Esophagus (tissue), 2 donors: Measurements from ENCODE around the gene SRSF4. TPM values are rescaled to one million over a fixed set of nuclear protein-coding genes. Genes with fewer than 3 reads are reported as not detected.
A peak's percentile ranks its signal among the peaks of the same experiment; 100 is the strongest.

Experiments used
- H3K27ac ChIP-seq, 2 donors: one replicate each; pipeline ENCODE4 v1.5.1; 2013; ENCODE audit warnings: low read depth in 2 of 2, mild to moderate bottlenecking in 2 of 2, inconsistent platforms in 1 of 2, low read length in 1 of 2, moderate library complexity in 1 of 2
- H3K27me3 ChIP-seq, 2 donors: one replicate each; pipeline ENCODE4 v1.6.1; 2013; ENCODE audit warnings: low read length in 2 of 2, control low read depth in 1 of 2, mild to moderate bottlenecking in 1 of 2; ENCODE audit not compliant: insufficient read depth in 2 of 2, control insufficient read depth in 1 of 2
- H3K36me3 ChIP-seq, 2 donors: one replicate each; pipeline ENCODE4 v1.6.1; 2013; ENCODE audit warnings: low read length in 1 of 2; ENCODE audit not compliant: control insufficient read depth in 2 of 2, insufficient read depth in 2 of 2
- H3K4me1 ChIP-seq, 2 donors: one replicate each; pipeline ENCODE4 v1.6.1; 2013; ENCODE audit warnings: low read length in 1 of 2; ENCODE audit not compliant: control insufficient read depth in 2 of 2, insufficient read depth in 2 of 2
- H3K4me3 ChIP-seq, 2 donors: one replicate each; pipeline ENCODE4 v1.5.1; 2013; ENCODE audit warnings: low read length in 2 of 2, mild to moderate bottlenecking in 2 of 2, low read depth in 1 of 2, moderate library complexity in 1 of 2
- H3K9me3 ChIP-seq, 2 donors: one replicate each; pipeline ENCODE4 v1.6.1; 2013; ENCODE audit warnings: mild to moderate bottlenecking in 2 of 2, low read depth in 1 of 2, low read length in 1 of 2, moderate library complexity in 1 of 2; ENCODE audit not compliant: control insufficient read depth in 2 of 2, insufficient read depth in 1 of 2
- WGBS, 2 donors: extraction: QIAGEN DNeasy Blood & Tissue Kit; methylation state at CpG; one replicate each; pipeline ENCODE4 v1.1.7; 2013; 5-methylcytosine and 5-hydroxymethylcytosine counted together
- polyA plus RNA-seq, 2 donors: library from polyadenylated mRNA; stranded (reverse); fragments of 200-250 nt; gene quantifications; one replicate each; pipeline ENCODE4 v1.2.3, GENCODE V29; 2013
- donor health status: healthy with polysubstance abuse.
- donor health status: Bipolar disorder and iron deficiency.

SRSF4 gene
- polyA plus RNA-seq, 2 donors = 50.8 to 71.0 TPM

GRCh38 chr1:29123053-29123886 lies 58.4 kb downstream of the SRSF4 start:
- 3 to 6% methylated on average over 48 to 70 of the region's 70 CpGs for WGBS, 2 donors
- H3K27me3 ChIP-seq = peaks cover 0 to 7% of the 10 kb centered on the region in 2 donors

DNA sequence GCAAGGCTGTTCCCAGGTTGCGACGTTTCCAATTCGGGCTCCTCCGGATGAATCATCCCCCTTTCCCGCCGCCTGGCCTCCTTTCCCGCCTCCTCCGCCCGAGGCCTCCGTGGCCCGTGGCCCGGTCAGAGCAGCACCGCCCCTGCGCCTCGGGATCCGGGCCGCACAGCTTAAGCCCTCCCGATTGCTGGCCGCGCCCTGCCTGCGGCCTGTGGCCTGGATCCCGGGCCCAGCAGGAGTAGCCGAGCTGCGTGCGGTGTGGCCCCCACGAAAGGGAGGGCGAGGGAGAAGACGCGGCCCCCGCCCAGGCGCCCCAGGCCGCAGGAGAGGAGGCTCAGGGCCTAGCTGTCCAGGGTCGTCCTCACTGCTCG lies 59.0 kb downstream of the SRSF4 start:
- 1 to 3% methylated on average over 23 to 34 of the region's 34 CpGs for WGBS, 2 donors
- H3K9me3 ChIP-seq = no peaks in the 10 kb centered on the region
- H3K27ac ChIP-seq = peak overlapping the region; percentile 85 to 87
- peaks cover 0 to 14% of the 10 kb centered on the region in 2 donors for H3K4me1 ChIP-seq
- H3K36me3 ChIP-seq = peaks cover 0 to 2% of the 10 kb centered on the region in 2 donors
- peak overlapping the region; percentile 48 to 50 for H3K4me3 ChIP-seq
- peaks cover 0 to 7% of the 10 kb centered on the region in 2 donors for H3K27me3 ChIP-seq

More at GRCh38 chr1:29123053-29123886, 58.4 kb downstream of the SRSF4 start:
- peaks cover 0 to 14% of the 10 kb centered on the region in 2 donors for H3K4me1 ChIP-seq
- peak overlapping the region; percentile 48 to 50 for H3K4me3 ChIP-seq
- peak overlapping the region; percentile 85 to 87 for H3K27ac ChIP-seq
- H3K36me3 ChIP-seq = peaks cover 0 to 2% of the 10 kb centered on the region in 2 donors
- H3K9me3 ChIP-seq = no peaks in the 10 kb centered on the region

- Histone ChIP-seq H3K27me3 (peaks cover 0 to 7% of the 10 kb centered on the region in 2 donors), H3K27ac (peak overlapping the region; percentile 85 to 87), H3K4me1 (peaks cover 0 to 14% of the 10 kb centered on the region in 2 donors)
Measured at GRCh38 chr1:29121936-29122681, 59.6 kb downstream of the SRSF4 start.

DNA sequence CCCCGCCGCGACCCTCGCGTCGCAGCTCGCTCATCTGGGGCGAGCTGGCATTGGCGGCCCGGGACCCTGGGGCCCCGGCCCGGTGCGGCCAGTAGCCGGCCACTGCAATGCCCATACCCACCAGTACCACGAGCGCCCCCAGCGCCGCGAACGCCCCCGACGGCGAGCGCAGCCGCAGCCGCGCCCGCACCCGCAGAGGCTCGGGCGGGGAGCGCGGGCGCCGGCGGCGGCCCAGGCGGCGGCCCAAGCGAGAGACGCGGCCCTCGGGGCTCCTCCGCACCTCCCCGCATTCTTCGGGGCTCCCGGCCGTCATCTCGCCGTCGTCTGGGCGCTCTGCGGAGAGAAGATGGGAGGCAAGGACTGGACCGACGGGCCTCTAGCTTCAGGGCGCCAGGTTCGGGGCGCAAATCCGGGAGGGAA lies 60.2 kb downstream of the SRSF4 start:
- Histone ChIP-seq H3K4me3 (peak overlapping the region; percentile 48 to 50), H3K27ac (peak overlapping the region; percentile 22 to 85), H3K4me1 (peaks cover 0 to 14% of the 10 kb centered on the region in 2 donors), H3K27me3 (peaks cover 0 to 7% of the 10 kb centered on the region in 2 donors), H3K9me3 (no peaks in the 10 kb centered on the region), H3K36me3 (peaks cover 5 to 6% of the 10 kb centered on the region in 2 donors)
- 4 to 6% methylated on average over 41 to 59 of the region's 59 CpGs for WGBS, 2 donors

More at GRCh38 chr1:29121936-29122681, 59.6 kb downstream of the SRSF4 start:
- WGBS, 2 donors = 1 to 2% methylated on average over 54 to 81 of the region's 81 CpGs
- Histone ChIP-seq H3K36me3 (peaks cover 3 to 5% of the 10 kb centered on the region in 2 donors), H3K9me3 (no peaks in the 10 kb centered on the region), H3K4me3 (peak overlapping the region; percentile 48 to 50)

DNA sequence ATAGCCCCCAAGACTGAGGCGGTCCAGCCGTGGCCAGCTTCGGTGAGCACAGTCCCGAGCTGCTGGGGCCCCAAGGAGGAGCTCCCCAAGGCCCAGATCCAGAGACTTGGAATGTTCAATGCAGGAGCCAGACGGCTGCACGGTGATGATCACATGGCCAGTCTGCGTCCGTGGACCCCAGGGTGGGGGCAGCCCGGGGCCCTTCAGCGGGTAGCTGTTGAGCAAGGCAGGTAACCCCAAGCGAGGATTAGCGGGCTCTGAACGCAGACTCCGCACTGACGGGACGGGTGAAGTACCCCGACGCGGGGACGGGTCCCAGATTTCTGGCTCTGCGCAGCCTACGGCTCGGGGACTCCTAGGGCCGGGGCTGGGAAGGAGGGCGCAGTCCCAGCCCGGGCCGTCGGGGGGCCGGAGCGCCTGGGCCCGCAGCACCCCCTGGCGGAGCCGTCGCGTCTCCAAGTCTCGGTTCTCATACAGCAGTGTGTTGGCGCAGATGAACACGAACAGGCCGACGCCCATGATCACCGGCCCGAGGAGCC lies 60.7 kb downstream of the SRSF4 start:
- 41 to 54% methylated on average over 42 of the region's 42 CpGs for WGBS, 2 donors
- peaks cover 0 to 14% of the 10 kb centered on the region in 2 donors for H3K4me1 ChIP-seq
- H3K27ac ChIP-seq = peak overlapping the region in 1 of 2 donors; percentile 22
- no peaks in the 10 kb centered on the region for H3K9me3 ChIP-seq
- peaks cover 5 to 6% of the 10 kb centered on the region in 2 donors for H3K36me3 ChIP-seq
- peaks cover 0 to 7% of the 10 kb centered on the region in 2 donors for H3K27me3 ChIP-seq
- H3K4me3 ChIP-seq = peak overlapping the region; percentile 48 to 50

GRCh38 chr1:29120367-29120766 lies 61.3 kb downstream of the SRSF4 start:
- WGBS, 2 donors = 92 to 97% methylated on average over 6 of the region's 6 CpGs
- Histone ChIP-seq H3K4me1 (peaks cover 0 to 14% of the 10 kb centered on the region in 2 donors), H3K27ac (no peak overlapping the region), H3K9me3 (no peaks in the 10 kb centered on the region), H3K4me3 (no peak overlapping the region), H3K27me3 (peaks cover 0 to 7% of the 10 kb centered on the region in 2 donors), H3K36me3 (peaks cover 5 to 10% of the 10 kb centered on the region in 2 donors)

GRCh38 chr1:29119121-29119929 lies 62.4 kb downstream of the SRSF4 start:
- Histone ChIP-seq H3K36me3 (peaks cover 5 to 15% of the 10 kb centered on the region in 2 donors), H3K9me3 (no peaks in the 10 kb centered on the region), H3K27ac (no peak overlapping the region), H3K27me3 (peaks cover 0 to 5% of the 10 kb centered on the region in 2 donors), H3K4me1 (peaks cover 0 to 14% of the 10 kb centered on the region in 2 donors), H3K4me3 (no peak overlapping the region)
- 78 to 83% methylated on average over 12 of the region's 12 CpGs for WGBS, 2 donors

GRCh38 chr1:29117381-29117780 lies 64.3 kb downstream of the SRSF4 start:
- Histone ChIP-seq H3K27ac (no peak overlapping the region), H3K9me3 (no peaks in the 10 kb centered on the region), H3K4me3 (no peak overlapping the region), H3K4me1 (peaks cover 0 to 6% of the 10 kb centered on the region in 2 donors), H3K27me3 (peaks cover 0 to 5% of the 10 kb centered on the region in 2 donors), H3K36me3 (peaks cover 7 to 19% of the 10 kb centered on the region in 2 donors)
- WGBS, 2 donors = 77 to 86% methylated on average over 2 of the region's 2 CpGs
